22Rv1 (cell line): ENCODE results near the gene ZNF41.
"Not testable (repeated sequence)": the region's sequence is repeated elsewhere in the genome, so short reads cannot be mapped to it uniquely, and the experiment has no call there.

Source experiments
- H3K27ac ChIP-seq: fragments of 450-650 bp; 2 replicates; pipeline ENCODE4 v1.5.1; 2017
- ZFX ChIP-seq: fragments of 450-650 bp; IDR thresholded peaks from 2 replicates; pipeline ENCODE4 v1.6.1; 2017; ENCODE audit warnings: antibody characterized with exemption, borderline replicate concordance
- TF ChIP-seq, protein P1 (sequence below): fragments of 450-650 bp; IDR thresholded peaks from 2 replicates; pipeline ENCODE4 v1.5.1; 2017; ENCODE audit warnings: mild to moderate bottlenecking

Gene ZNF41

DNA sequence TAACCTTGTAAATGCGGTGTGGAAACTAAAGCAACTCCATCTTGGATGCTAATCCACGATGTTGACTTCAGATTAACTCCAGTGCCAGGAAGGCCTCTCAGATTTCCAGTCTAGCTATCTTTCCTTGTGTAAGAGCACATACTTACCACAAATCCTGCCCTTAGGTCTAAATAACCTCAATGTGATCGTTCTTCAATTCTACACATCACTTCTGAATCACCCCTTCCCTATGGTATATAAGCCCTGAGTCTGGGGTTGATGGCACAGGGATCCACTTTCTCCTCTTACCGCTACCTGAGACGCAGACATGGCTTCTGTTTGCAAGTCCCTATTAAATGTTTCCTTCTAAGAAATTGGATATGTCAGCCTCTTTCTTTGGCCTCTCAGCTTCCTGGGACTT is 17.5 kb upstream of the ZNF41 start:
- no peak overlapping the region for H3K27ac ChIP-seq
- TF ChIP-seq ZFX = no peak
- TF ChIP-seq, protein P1, sequence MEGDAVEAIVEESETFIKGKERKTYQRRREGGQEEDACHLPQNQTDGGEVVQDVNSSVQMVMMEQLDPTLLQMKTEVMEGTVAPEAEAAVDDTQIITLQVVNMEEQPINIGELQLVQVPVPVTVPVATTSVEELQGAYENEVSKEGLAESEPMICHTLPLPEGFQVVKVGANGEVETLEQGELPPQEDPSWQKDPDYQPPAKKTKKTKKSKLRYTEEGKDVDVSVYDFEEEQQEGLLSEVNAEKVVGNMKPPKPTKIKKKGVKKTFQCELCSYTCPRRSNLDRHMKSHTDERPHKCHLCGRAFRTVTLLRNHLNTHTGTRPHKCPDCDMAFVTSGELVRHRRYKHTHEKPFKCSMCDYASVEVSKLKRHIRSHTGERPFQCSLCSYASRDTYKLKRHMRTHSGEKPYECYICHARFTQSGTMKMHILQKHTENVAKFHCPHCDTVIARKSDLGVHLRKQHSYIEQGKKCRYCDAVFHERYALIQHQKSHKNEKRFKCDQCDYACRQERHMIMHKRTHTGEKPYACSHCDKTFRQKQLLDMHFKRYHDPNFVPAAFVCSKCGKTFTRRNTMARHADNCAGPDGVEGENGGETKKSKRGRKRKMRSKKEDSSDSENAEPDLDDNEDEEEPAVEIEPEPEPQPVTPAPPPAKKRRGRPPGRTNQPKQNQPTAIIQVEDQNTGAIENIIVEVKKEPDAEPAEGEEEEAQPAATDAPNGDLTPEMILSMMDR = no peak

DNA sequence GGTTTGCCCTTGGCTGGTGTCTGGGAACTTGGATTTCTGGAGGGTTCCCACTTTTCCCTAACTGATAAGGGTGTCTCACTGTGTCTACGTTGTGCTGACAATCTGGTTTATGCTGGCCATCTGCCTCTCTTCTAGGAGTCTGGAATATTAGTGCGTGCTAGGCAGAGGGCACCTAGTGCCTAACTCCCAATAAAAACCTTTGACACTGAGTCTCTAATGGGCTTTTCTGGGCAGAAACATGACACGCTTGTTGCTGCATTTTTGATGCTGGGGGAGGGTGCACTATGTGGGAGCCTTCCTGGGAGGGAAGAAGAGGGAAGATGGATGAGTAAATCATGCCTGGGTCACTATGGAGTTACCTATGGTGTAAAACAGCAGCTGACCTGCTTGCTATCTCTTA is 16.3 kb upstream of the ZNF41 start:
- TF ChIP-seq ZFX = no peak
- H3K27ac ChIP-seq = no peak overlapping the region

DNA sequence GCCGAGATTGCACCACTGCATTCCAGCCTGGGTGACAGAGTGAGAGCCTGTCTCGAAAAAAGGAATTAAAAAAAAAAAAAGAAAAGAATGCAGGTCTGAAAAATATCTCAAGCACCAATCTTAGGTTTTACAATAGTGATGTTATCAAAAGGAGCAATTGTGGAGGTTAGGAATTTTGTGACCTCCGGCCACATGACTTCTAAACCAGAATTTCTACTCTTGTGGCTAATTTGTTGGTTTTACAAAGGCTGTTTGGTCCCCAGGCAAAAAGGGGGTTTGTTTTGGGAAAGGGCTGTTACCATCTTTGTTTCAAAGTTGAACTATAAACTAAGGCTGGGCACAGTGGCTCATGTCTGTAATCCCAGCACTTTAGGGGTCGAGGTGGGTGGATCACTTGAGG is 15.4 kb upstream of the ZNF41 start:
- TF ChIP-seq, protein P1 = no peak
- no peak for TF ChIP-seq ZFX
- H3K27ac ChIP-seq = no peak overlapping the region

DNA sequence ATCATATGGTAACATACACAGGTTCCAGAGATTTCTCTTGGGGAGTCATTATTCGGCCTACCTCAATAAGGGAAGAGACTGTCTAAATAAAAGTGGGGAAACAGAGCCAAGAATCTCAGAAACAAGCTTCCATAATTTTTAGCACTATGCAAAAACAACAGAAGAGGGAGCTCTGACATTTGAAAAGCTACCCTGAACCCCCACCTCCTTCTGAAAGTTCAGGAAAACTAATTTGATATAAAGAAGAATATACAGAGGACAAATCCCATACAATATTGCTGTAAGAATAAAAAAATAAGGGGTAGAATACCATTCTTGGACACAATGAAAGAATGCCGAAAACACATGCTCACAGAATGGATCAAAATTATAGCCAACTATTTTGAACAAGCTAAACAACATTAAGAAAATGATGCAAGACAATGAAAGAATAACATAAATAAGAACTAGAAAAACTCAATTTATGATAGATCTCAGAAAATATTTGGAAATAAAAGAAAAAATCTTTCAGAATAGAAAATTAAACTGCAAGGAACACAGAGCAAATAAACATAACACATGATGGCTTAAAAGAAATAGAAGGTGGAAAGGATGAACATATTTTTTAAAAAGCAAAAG is 14.4 kb upstream of the ZNF41 start:
- no peak overlapping the region for H3K27ac ChIP-seq
- no peak for TF ChIP-seq ZFX
- TF ChIP-seq, protein P1 = 0 out of 2 replicates have a peak, but pooled peaks have one; percentile 12

DNA sequence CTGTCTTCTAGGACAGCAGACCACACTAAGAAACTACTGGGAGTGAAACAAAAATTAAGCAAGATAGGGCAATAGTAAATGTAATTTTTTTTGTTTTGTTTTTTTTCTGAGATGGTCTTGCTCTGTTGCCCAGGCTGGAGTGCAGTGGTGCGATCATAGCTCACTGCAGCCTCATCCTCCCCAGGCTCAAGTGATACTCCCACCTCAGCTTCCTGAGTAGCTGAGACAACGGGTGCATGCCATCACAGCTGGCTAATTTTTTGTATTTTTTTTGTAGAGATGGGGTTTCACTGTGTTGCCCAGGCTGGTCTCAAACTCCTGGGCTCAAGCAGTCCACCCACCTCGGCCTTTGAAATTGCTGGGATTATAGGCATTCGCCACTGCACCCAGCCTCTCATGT is 9.1 kb upstream of the ZNF41 start:
- H3K27ac ChIP-seq = not testable (repeated sequence)

DNA sequence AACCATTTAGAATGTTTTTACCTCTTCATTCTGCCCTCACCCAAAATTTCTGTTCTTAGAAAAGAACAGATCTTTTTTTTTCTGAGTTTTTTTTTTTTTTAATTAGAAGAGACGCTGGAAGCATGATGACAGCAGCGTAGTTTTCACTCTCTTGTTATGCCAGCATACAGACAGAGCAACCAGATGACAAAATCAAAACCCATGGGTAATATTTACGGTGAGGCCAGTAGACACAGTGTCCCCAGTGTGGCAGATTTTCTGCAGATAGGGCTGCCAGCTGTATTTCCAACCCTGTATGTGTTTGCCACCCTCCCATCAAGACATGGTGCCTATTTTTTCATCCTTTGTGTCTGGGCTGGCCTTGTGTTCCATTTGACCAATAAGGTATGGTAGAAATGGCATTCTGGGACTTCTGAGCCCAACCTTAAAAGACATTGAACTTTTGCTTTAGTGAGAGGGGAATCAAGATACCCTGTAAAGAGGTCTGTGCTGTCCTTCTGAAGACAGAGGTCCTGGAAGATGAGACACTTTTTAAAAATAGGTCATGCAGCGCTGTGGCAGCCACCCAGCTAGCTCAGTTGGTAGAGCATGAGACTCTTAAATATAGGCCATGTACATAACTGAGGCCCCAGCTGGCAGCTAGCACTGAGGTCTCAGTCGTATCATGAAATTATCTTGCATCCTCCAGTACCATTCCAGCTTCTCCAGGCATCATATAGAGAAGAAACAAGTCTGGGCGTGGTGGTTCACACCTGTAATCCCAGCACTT is 6.7 kb upstream of the ZNF41 start:
- TF ChIP-seq, protein P1 = no peak
- no peak for TF ChIP-seq ZFX
- H3K27ac ChIP-seq = no peak overlapping the region

DNA sequence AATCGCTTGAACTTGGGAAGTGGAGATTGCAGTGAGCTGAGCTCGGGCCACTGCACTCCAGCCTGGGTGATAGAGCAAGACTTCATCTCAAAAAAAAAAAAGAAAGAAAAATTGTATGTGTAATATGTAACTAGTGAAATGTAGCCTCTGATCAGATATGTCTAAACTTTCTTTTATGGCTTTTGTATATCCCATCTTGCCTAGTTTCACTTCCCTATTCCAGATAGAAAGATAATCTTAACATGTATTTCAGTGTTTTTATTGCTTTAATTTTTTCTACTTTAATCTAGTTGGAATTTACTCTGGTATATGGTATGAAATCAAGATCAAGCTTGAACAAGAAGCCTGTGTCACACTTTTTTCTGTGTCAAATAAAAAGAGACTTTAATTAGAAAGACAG is 1.9 kb upstream of the ZNF41 start:
- TF ChIP-seq, protein P1 = no peak
- TF ChIP-seq ZFX = no peak
- H3K27ac ChIP-seq = no peak overlapping the region

DNA sequence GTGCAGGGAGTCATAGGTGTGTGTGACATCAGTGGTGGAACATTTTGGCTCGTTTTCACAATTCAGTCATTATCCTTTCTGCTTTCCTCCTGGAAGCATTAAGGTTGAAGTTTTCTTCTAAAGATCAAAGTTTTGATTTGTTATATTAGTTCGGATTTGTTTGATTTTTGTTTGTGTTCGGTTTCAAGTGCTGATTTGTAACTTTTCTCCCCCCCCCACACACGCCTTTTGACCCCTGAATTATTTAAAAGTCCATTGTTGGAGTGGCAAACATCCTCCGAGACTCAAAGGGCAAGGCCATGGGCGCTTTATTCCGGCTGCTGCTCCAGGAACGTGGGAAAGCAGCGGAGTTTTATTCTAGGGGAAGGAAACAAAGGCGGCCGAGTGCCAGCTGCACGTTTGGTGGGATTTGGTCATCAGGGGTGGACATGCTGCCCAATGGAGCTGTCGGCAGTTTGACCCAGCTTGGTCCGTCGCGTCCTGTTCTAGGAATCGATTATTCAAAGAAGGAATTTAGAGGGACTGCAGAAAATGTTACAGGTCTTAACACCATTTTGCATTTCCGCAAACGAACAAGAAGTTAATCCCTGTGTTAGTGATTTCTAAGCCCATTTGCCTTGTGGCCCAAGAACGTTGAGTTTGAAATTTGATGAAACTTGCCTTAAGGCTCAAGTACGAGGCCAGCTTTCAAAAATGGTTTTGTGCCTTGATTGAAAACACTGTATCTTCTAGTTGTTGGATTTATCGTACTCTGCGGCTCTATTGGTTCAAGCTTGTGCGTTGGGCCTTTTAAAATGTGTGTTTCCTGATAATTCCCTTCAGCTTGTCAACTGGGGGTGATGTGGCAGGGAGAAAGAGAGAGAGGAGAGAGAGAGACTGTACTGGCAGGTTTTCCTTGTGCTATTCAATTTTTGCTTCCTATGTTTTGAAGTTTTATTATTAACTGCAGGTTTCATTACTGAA is 565 bp upstream of the ZNF41 start:
- TF ChIP-seq, protein P1 = no peak
- no peak for TF ChIP-seq ZFX
- H3K27ac ChIP-seq = peak overlapping the region; percentile 77
